Trophoblast cell (in vitro differentiated cells and primary cell): ENCODE data around the gene GRID1.
"Not testable (repeated sequence)": the region's sequence is repeated elsewhere in the genome, so short reads cannot be mapped to it uniquely, and the experiment has no call there.

Experiments used
- DNase-seq, 2 donors: peaks; one replicate each; pipeline ENCODE4 v3.0.0-alpha.2; 2016
- H2AFZ ChIP-seq: 2 replicates; pipeline ENCODE4 v1.6.1; 2013; ENCODE audit warnings: low read length, moderate library complexity, mild to moderate bottlenecking; ENCODE audit not compliant: insufficient read depth, poor library complexity
- H2AK5ac ChIP-seq: 2 replicates; pipeline ENCODE4 v1.6.1; 2013; ENCODE audit warnings: mild to moderate bottlenecking, low read length
- H2BK120ac ChIP-seq: 2 replicates; pipeline ENCODE4 v1.6.1; 2013; ENCODE audit warnings: low read length, mild to moderate bottlenecking, moderate library complexity; ENCODE audit not compliant: insufficient read depth, poor library complexity
- H2BK12ac ChIP-seq: 2 replicates; pipeline ENCODE4 v1.6.1; 2013; ENCODE audit warnings: mild to moderate bottlenecking, low read length, moderate library complexity
- H2BK5ac ChIP-seq: 2 replicates; pipeline ENCODE4 v1.6.1; 2013; ENCODE audit warnings: low read length, low read depth, moderate library complexity, mild to moderate bottlenecking; ENCODE audit not compliant: poor library complexity
- H3K14ac ChIP-seq: 2 replicates; pipeline ENCODE4 v1.6.1; 2013; ENCODE audit warnings: mild to moderate bottlenecking, low read length
- H3K18ac ChIP-seq: 2 replicates; pipeline ENCODE4 v1.6.1; 2013; ENCODE audit warnings: mild to moderate bottlenecking, low read length
- H3K23ac ChIP-seq: 2 replicates; pipeline ENCODE4 v1.6.1; 2013; ENCODE audit warnings: low read length
- H3K27ac ChIP-seq: 2 replicates; pipeline ENCODE4 v1.5.1; 2013; ENCODE audit warnings: low read depth, mild to moderate bottlenecking, inconsistent platforms, low read length, moderate library complexity
- H3K27me3 ChIP-seq: 2 replicates; pipeline ENCODE4 v1.6.1; 2013; ENCODE audit warnings: inconsistent platforms, mild to moderate bottlenecking, low read length, moderate library complexity; ENCODE audit not compliant: insufficient read depth
- H3K36me3 ChIP-seq, 2 experiments: 1 replicate in 1 of 2; 2 replicates in 1 of 2; pipeline ENCODE4 v1.6.1; 2013; ENCODE audit warnings: low read length in 2 of 2, mild to moderate bottlenecking in 2 of 2, moderate library complexity in 1 of 2; ENCODE audit not compliant: insufficient read depth in 2 of 2, control insufficient read depth in 1 of 2
- H3K4ac ChIP-seq: 2 replicates; pipeline ENCODE4 v1.6.1; 2013; ENCODE audit warnings: low read depth, mild to moderate bottlenecking, low read length, moderate library complexity
- H3K4me1 ChIP-seq, 2 experiments: 1 replicate in 1 of 2; 2 replicates in 1 of 2; pipeline ENCODE4 v1.6.1; 2013; ENCODE audit warnings: low read length in 2 of 2, mild to moderate bottlenecking in 2 of 2, moderate library complexity in 1 of 2; ENCODE audit not compliant: insufficient read depth in 2 of 2, control insufficient read depth in 1 of 2
- H3K4me2 ChIP-seq: 2 replicates; pipeline ENCODE4 v1.6.1; 2013; ENCODE audit warnings: inconsistent platforms, mild to moderate bottlenecking, low read length, moderate library complexity
- H3K4me3 ChIP-seq: 2 replicates; pipeline ENCODE4 v1.5.1; 2013; ENCODE audit warnings: mild to moderate bottlenecking, low read depth, low read length, inconsistent platforms
- H3K79me1 ChIP-seq: one replicate; pipeline ENCODE4 v1.6.1; 2013; ENCODE audit warnings: low read length
- H3K79me2 ChIP-seq: 2 replicates; pipeline ENCODE4 v1.6.1; 2013; ENCODE audit warnings: low read length, mild to moderate bottlenecking; ENCODE audit not compliant: control insufficient read depth, insufficient read depth, poor library complexity
- H3K9ac ChIP-seq: 2 replicates; pipeline ENCODE4 v1.6.1; 2013; ENCODE audit warnings: mild to moderate bottlenecking, low read length
- H3K9me3 ChIP-seq: 2 replicates; pipeline ENCODE4 v1.6.1; 2013; ENCODE audit warnings: low read depth, mild to moderate bottlenecking, control low read depth, inconsistent platforms, low read length; ENCODE audit not compliant: insufficient read depth
- H4K12ac ChIP-seq: 2 replicates; pipeline ENCODE4 v1.6.1; 2013; ENCODE audit warnings: low read depth, mild to moderate bottlenecking, low read length, moderate library complexity
- H4K8ac ChIP-seq: 2 replicates; pipeline ENCODE4 v1.6.1; 2013; ENCODE audit warnings: low read depth, mild to moderate bottlenecking, low read length, moderate library complexity
- H4K91ac ChIP-seq: one replicate; pipeline ENCODE4 v1.6.1; 2013; ENCODE audit warnings: low read depth, mild to moderate bottlenecking, low read length, moderate library complexity
- WGBS: extraction: QIAGEN DNeasy Blood & Tissue Kit; methylation state at CpG from one replicate; pipeline ENCODE4 v1.1.7; 2013; ENCODE audit warnings: missing lambda C conversion rate; ENCODE audit not compliant: insufficient read length, insufficient coverage; ENCODE audit errors: extremely low coverage; 5-methylcytosine and 5-hydroxymethylcytosine counted together

The GRID1 gene

GRCh38 chr10:86177537-86178155, 188.9 kb downstream of the GRID1 start:
- no peak overlapping the region for H3K9ac ChIP-seq

GRCh38 chr10:86176850-86177536, 189.6 kb downstream of the GRID1 start:
- Histone ChIP-seq H3K18ac (no peak overlapping the region), H2AFZ (no peak overlapping the region), H4K12ac (no peak overlapping the region), H3K27me3 (no peaks in the 10 kb centered on the region), H3K9me3 (no peaks in the 10 kb centered on the region), H2BK12ac (no peak overlapping the region), H3K79me1 (no peaks in the 10 kb centered on the region), H3K4me1 (no peaks in the 10 kb centered on the region), H4K8ac (no peak overlapping the region), H3K79me2 (no peaks in the 10 kb centered on the region), H3K9ac (no peak overlapping the region), H3K4ac (no peak overlapping the region), H3K23ac (no peak overlapping the region), H2AK5ac (no peak overlapping the region), H3K36me3 (no peaks in the 10 kb centered on the region), H3K4me3 (no peak overlapping the region), H3K4me2 (no peak overlapping the region), H2BK5ac (no peak overlapping the region), H3K14ac (no peak overlapping the region), H4K91ac (no peak overlapping the region), H2BK120ac (no peak overlapping the region), H3K27ac (no peak overlapping the region)
- WGBS = no CpG with 5 or more reads among the region's 10 CpGs
- DNase-seq = no peak

More at GRCh38 chr10:86177537-86178155, 188.9 kb downstream of the GRID1 start:
- no peak overlapping the region for H4K8ac ChIP-seq
- H3K23ac ChIP-seq = no peak overlapping the region
- no peaks in the 10 kb centered on the region for H3K36me3 ChIP-seq
- H3K79me2 ChIP-seq = no peaks in the 10 kb centered on the region
- H3K27ac ChIP-seq = no peak overlapping the region
- no peaks in the 10 kb centered on the region for H3K79me1 ChIP-seq
- H2BK120ac ChIP-seq = no peak overlapping the region
- H3K4me1 ChIP-seq = no peaks in the 10 kb centered on the region
- H3K4me2 ChIP-seq = no peak overlapping the region
- H4K91ac ChIP-seq = no peak overlapping the region
- H3K27me3 ChIP-seq = no peaks in the 10 kb centered on the region
- no peaks in the 10 kb centered on the region for H3K9me3 ChIP-seq
- no peak overlapping the region for H2AFZ ChIP-seq
- H3K14ac ChIP-seq = no peak overlapping the region
- no CpG with 5 or more reads among the region's 11 CpGs for WGBS
- no peak overlapping the region for H2BK12ac ChIP-seq
- DNase-seq = no peak
- no peak overlapping the region for H2AK5ac ChIP-seq
- no peak overlapping the region for H3K18ac ChIP-seq
- H2BK5ac ChIP-seq = no peak overlapping the region
- no peak overlapping the region for H4K12ac ChIP-seq
- no peak overlapping the region for H3K4me3 ChIP-seq
- no peak overlapping the region for H3K4ac ChIP-seq

- H3K14ac ChIP-seq, H3K79me1 ChIP-seq, H3K27me3 ChIP-seq, H4K12ac ChIP-seq, H3K4me1 ChIP-seq, H3K4ac ChIP-seq, H3K79me2 ChIP-seq, H2AK5ac ChIP-seq, H3K9me3 ChIP-seq, H3K18ac ChIP-seq, H3K9ac ChIP-seq, H3K4me3 ChIP-seq, H2AFZ ChIP-seq, H2BK5ac ChIP-seq, H2BK120ac ChIP-seq, H3K23ac ChIP-seq, H4K8ac ChIP-seq, H3K36me3 ChIP-seq, H3K4me2 ChIP-seq, DNase-seq, H3K27ac ChIP-seq, H4K91ac ChIP-seq, H2BK12ac ChIP-seq: not testable (repeated sequence)
- WGBS = no CpG with 5 or more reads among the region's 10 CpGs
These were observed 191.1 kb downstream of the GRID1 start for GRCh38 chr10:86175476-86175875.

GRCh38 chr10:86172301-86172700, 194.3 kb downstream of the GRID1 start:
- no peak overlapping the region for H4K91ac ChIP-seq
- no peak overlapping the region for H2BK12ac ChIP-seq

More at GRCh38 chr10:86172301-86172700, 194.3 kb downstream of the GRID1 start:
- no CpG with 5 or more reads among the region's 3 CpGs for WGBS
- Histone ChIP-seq H3K23ac (no peak overlapping the region), H3K36me3 (no peaks in the 10 kb centered on the region), H4K12ac (no peak overlapping the region), H3K9ac (no peak overlapping the region), H2BK120ac (no peak overlapping the region), H3K79me2 (no peaks in the 10 kb centered on the region), H3K14ac (no peak overlapping the region), H2BK5ac (no peak overlapping the region), H3K4ac (no peak overlapping the region), H3K4me1 (no peaks in the 10 kb centered on the region), H2AFZ (no peak overlapping the region), H2AK5ac (no peak overlapping the region), H3K4me3 (no peak overlapping the region), H3K27ac (no peak overlapping the region), H4K8ac (no peak overlapping the region), H3K9me3 (no peaks in the 10 kb centered on the region), H3K18ac (no peak overlapping the region), H3K4me2 (no peak overlapping the region), H3K79me1 (no peaks in the 10 kb centered on the region), H3K27me3 (no peaks in the 10 kb centered on the region)
- no peak for DNase-seq
